ENCODE measurements around the gene CRIP1. TPM values are rescaled to one million over a fixed set of nuclear protein-coding genes. Genes with fewer than 3 reads are reported as not detected.

The CRIP1 gene
- total RNA-seq, 1 donor from 2014 or later = 185 TPM

GRCh38 chr14:105467942-105468471 is 18.7 kb upstream of the CRIP1 start:
- no peak overlapping the region for H3K27ac Mint-ChIP-seq
- no peaks in the 10 kb centered on the region for H3K27me3 Mint-ChIP-seq (ENCODE audit: low read depth)
- no peak overlapping the region for H3K4me3 Mint-ChIP-seq (ENCODE audit: low read depth)
- no peak for DNase-seq (ENCODE audit: low spot score)
- intact Hi-C loops (cut with micrococcal nuclease) = no loop called here
- H3K9me3 Mint-ChIP-seq = no peaks in the 10 kb centered on the region
- no peaks in the 10 kb centered on the region for H3K4me1 Mint-ChIP-seq (ENCODE audit: low read depth)
- peaks cover 3% of the 10 kb centered on the region for H3K36me3 Mint-ChIP-seq (ENCODE audit: low read depth)

DNA sequence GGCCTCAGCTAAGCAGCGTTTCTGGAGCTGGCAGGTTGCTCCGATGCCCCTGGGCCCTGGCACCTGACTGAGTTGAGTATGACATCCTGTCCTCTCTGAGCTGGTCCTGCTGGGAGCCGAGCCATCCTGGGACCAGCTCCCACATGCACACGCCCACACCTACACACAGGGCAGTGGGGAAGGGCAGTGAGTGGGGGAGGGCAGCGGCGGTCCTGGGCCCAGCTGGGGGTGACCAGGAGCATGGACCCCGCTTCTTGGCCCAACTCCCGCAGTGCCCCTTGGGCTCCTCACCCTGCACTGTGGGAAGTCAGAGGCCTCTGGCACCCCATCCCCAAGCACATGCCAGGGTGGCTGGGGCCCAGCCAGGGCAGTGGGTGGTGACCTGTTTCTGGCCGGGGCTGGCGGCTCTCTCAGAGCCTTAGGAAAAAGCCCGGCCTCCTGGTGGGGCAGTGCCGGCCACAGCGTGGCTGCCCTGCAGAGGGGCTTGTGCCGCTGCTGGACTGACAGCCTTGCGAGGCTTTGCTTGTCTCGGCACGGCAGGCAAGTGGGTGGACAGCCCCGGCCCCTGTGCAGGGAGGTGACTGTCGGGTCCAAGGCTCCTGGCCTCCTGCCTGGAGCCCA is 18.0 kb upstream of the CRIP1 start:
- no peak for DNase-seq (ENCODE audit: low spot score)
- no peaks in the 10 kb centered on the region for H3K4me1 Mint-ChIP-seq (ENCODE audit: low read depth)
- H3K9me3 Mint-ChIP-seq = no peaks in the 10 kb centered on the region
- H3K36me3 Mint-ChIP-seq (ENCODE audit: low read depth) = peaks cover 3% of the 10 kb centered on the region
- no peaks in the 10 kb centered on the region for H3K27me3 Mint-ChIP-seq (ENCODE audit: low read depth)
- H3K27ac Mint-ChIP-seq = no peak overlapping the region
- H3K4me3 Mint-ChIP-seq (ENCODE audit: low read depth) = no peak overlapping the region
- intact Hi-C loops (cut with micrococcal nuclease) = no loop called here

GRCh38 chr14:105469456-105470349 is 17.0 kb upstream of the CRIP1 start:
- Mint-ChIP-seq H3K36me3 (ENCODE audit: low read depth) (peaks cover 3% of the 10 kb centered on the region), H3K27ac (no peak overlapping the region), H3K4me1 (ENCODE audit: low read depth) (no peaks in the 10 kb centered on the region), H3K9me3 (no peaks in the 10 kb centered on the region), H3K27me3 (ENCODE audit: low read depth) (no peaks in the 10 kb centered on the region), H3K4me3 (ENCODE audit: low read depth) (no peak overlapping the region)
- DNase-seq (ENCODE audit: low spot score) = no peak
- intact Hi-C loops (cut with micrococcal nuclease) = no loop called here

GRCh38 chr14:105470350-105471296 is 16.1 kb upstream of the CRIP1 start:
- no peak overlapping the region for H3K4me3 Mint-ChIP-seq (ENCODE audit: low read depth)
- H3K36me3 Mint-ChIP-seq (ENCODE audit: low read depth) = no peaks in the 10 kb centered on the region
- intact Hi-C loops (cut with micrococcal nuclease) = no loop called here
- no peak overlapping the region for H3K27ac Mint-ChIP-seq
- no peaks in the 10 kb centered on the region for H3K9me3 Mint-ChIP-seq
- no peak for DNase-seq (ENCODE audit: low spot score)
- no peaks in the 10 kb centered on the region for H3K4me1 Mint-ChIP-seq (ENCODE audit: low read depth)
- peaks cover 3% of the 10 kb centered on the region for H3K27me3 Mint-ChIP-seq (ENCODE audit: low read depth)

DNA sequence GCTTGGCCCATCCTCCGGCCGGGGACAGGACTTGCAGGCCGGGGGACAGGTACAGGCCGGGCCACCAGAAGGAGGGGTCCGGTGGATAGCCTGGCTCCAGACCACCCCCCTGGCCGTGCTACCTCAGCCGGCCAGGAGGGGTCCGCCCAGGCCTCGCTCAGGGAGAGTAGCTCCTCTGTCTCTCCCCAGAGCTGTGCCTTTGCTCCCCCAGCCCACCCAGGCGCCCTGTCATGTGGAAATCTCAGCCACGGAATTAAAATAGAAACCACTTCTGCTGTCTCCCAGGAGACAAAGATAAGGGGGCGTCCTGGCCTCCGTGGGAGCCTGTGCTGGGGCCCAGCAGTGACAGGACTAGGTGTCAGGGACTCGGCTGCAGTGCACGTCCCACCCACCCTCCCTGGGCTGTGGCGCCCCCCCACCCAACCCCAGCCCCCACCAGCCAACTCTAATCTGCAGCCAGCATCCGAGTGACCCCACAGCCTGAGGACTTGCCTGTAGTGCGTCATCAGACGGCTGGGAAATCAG is 15.3 kb upstream of the CRIP1 start:
- Mint-ChIP-seq H3K4me3 (ENCODE audit: low read depth) (no peak overlapping the region), H3K4me1 (ENCODE audit: low read depth) (no peaks in the 10 kb centered on the region), H3K9me3 (no peaks in the 10 kb centered on the region), H3K36me3 (ENCODE audit: low read depth) (no peaks in the 10 kb centered on the region), H3K27me3 (ENCODE audit: low read depth) (peaks cover 10% of the 10 kb centered on the region), H3K27ac (no peak overlapping the region)
- no peak for DNase-seq (ENCODE audit: low spot score)
- intact Hi-C loops (cut with micrococcal nuclease) = no loop called here

DNA sequence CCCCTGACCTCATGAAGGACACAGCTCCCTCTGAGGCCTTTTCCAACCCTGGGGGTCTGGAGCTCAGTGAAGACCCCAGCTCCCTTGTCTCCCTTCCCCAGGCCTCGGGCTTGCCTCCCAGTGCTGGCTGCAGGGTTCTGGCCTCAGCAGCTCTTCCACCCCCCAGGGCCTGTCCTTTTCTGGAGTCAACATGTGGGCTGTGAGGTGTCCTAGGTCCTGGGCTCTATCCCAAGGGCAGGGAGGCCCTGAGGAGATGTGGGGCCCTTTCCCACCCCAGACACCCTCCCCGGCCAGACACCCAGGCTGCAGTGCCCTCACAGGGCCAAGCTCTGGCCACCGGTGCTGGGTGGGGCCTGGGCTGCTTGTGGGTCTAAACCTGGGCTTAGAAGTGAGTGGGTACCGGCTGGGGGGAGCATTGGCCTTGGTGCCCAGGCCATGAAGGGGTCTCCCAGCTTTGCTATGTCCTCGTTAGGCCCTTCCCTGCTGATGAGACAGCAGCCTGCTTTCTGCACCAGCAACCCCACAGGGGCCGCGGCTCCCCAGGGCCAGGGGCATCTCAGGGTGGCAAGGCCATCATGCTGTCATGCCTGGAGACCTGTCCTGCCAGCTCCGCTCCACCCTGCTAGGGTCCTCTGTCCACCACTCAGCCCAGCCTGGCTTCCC is 14.7 kb upstream of the CRIP1 start:
- Mint-ChIP-seq H3K27ac (no peak overlapping the region), H3K27me3 (ENCODE audit: low read depth) (peaks cover 14% of the 10 kb centered on the region), H3K4me3 (ENCODE audit: low read depth) (no peak overlapping the region), H3K9me3 (no peaks in the 10 kb centered on the region), H3K4me1 (ENCODE audit: low read depth) (no peaks in the 10 kb centered on the region), H3K36me3 (ENCODE audit: low read depth) (no peaks in the 10 kb centered on the region)
- DNase-seq (ENCODE audit: low spot score) = no peak
- intact Hi-C loops (cut with micrococcal nuclease) = no loop called here

DNA sequence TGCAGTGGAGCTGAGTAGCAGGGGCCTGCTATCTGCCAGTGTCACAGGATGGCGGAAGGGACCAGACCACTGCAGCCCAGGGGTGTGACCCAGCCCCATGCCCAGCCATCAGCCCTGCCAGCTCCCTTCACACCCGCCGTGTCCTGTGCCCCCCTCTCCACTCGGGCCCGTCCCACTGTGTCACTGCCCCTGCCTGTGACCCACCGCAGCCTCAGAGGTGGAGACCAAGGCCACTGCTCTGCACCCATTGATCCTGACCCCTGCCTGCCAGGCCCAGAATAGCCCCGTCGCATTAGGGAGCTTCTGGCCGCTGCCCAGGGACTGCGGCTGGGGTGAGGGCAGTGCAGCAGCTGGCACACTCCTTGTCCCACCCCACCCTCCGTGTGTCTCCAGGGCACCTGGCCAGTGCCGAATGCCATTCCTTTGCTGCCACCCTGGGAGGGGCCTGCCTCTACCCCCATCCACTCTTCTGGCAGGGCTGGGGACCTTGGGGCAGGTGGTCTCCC is 14.1 kb upstream of the CRIP1 start:
- no peak for DNase-seq (ENCODE audit: low spot score)
- Mint-ChIP-seq H3K36me3 (ENCODE audit: low read depth) (peaks cover 5% of the 10 kb centered on the region), H3K4me1 (ENCODE audit: low read depth) (peaks cover 3% of the 10 kb centered on the region), H3K9me3 (no peaks in the 10 kb centered on the region), H3K27ac (no peak overlapping the region), H3K27me3 (ENCODE audit: low read depth) (peaks cover 20% of the 10 kb centered on the region), H3K4me3 (ENCODE audit: low read depth) (no peak overlapping the region)
- intact Hi-C loops (cut with micrococcal nuclease) = no loop called here

DNA sequence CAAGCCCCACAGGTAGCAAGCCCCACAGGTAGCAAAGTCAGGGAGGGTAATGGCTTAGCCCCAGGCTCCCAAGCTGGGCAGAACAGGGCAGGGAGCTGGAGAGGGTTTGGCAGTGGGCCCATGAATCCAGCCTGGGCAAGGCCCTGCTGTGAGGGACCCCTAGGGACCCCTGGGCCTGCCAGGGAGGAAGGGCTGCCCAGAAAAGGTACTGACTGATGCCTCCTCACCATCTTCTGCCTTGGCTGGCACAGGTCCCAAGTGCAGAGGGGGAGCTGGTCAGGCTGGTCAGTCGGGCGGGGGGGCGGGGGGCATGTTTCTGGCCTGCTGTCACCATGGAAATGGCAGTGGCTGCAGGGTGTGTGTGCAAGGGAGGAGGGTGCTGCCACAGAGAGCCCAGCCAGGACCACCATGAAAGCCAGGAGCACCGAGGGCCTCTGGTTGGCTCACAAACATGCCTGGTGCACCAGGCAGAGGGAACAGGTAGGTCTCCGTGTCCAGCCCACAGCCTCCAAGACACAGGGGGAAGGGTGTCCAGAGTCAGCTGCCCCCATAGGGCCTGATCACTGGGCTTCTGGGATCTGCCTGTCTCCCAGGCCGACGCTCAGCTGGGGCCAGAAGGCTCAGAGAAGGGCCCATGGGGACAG is 13.5 kb upstream of the CRIP1 start:
- DNase-seq (ENCODE audit: low spot score) = no peak
- Mint-ChIP-seq H3K27me3 (ENCODE audit: low read depth) (peaks cover 21% of the 10 kb centered on the region), H3K36me3 (ENCODE audit: low read depth) (peaks cover 5% of the 10 kb centered on the region), H3K4me3 (ENCODE audit: low read depth) (peak overlapping the region; percentile 21), H3K4me1 (ENCODE audit: low read depth) (peaks cover 3% of the 10 kb centered on the region), H3K27ac (no peak overlapping the region), H3K9me3 (no peaks in the 10 kb centered on the region)
- intact Hi-C loops (cut with micrococcal nuclease) = no loop called here

- Mint-ChIP-seq H3K27me3 (ENCODE audit: low read depth) (peaks cover 21% of the 10 kb centered on the region), H3K4me3 (ENCODE audit: low read depth) (peak overlapping the region; percentile 47), H3K27ac (no peak overlapping the region), H3K9me3 (no peaks in the 10 kb centered on the region), H3K36me3 (ENCODE audit: low read depth) (peaks cover 5% of the 10 kb centered on the region), H3K4me1 (ENCODE audit: low read depth) (peaks cover 3% of the 10 kb centered on the region)
- intact Hi-C loops (cut with micrococcal nuclease) = loop anchor here (2.0 kb wide), 1 partner anchor 17 kb away; the partner anchor contains the start of gene TEDC1
- DNase-seq (ENCODE audit: low spot score) = peak; percentile 62
Measured at GRCh38 chr14:105473677-105474482, 12.8 kb upstream of the CRIP1 start.

DNA sequence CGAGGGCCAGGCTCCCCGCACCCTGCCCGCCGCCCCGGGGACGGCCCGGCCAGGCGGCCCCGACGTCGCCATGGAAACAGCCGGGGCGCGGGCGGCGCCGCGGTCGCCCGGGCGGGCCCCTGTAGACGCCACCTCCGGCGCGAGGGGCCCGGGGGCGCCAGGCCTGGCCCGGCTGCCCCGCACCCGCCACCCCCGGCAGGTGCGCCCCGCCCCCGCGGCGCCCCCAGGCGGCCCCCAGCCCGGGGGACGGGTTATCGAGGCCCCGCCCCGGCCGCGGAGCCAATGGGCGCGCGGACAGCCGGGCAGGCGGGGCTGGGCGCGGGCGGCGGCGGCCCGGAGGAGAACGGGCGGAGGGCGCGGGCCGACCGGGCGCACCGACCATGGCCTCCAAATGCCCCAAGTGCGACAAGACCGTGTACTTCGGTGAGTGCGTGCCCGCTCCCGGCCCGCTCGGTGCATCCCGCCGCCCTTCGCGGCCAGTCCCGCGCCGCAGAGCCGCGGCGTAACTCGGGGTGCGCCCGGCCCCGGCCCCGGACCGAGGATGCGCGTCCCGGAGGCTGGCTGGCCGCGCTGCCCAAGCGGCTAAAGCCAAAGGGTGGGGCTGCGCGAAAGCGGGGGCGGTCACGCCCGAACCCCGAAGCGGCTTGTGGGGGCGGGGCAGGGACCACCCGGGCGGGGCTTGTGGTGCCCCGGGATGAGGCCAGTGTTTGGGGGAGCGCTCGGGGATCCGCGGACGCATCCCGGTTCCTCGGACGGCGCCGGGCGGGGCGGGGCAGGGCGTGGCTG is 12.0 kb upstream of the CRIP1 start, which contains the start of gene CRIP2:
Gene CRIP2, plus strand, starts transcription at position 339 of the 786 bp plus-strand sequence. Its CDS starts 42 bp downstream, at position 381.
- no peaks in the 10 kb centered on the region for H3K9me3 Mint-ChIP-seq
- peaks cover 25% of the 10 kb centered on the region for H3K27me3 Mint-ChIP-seq (ENCODE audit: low read depth)
- H3K27ac Mint-ChIP-seq = no peak within 1 kb of the TSS
- peak within 1 kb of the TSS; percentile 47 for H3K4me3 Mint-ChIP-seq (ENCODE audit: low read depth)
- peaks cover 4% of the 10 kb centered on the region for H3K4me1 Mint-ChIP-seq (ENCODE audit: low read depth)
- peaks cover 5% of the 10 kb centered on the region for H3K36me3 Mint-ChIP-seq (ENCODE audit: low read depth)
- intact Hi-C loops (cut with micrococcal nuclease) = loop anchor here (2.0 kb wide), 1 partner anchor 16 kb away; the partner anchor contains the start of gene TEDC1
- no peak for DNase-seq (ENCODE audit: low spot score)

Measured in activated T-helper 2 cell treated with anti-CD3 and anti-CD28 coated beads, Interferon-gamma antibody, Interleukin-2, Interleukin-4, amounts not matched to agents 10 μg/mL and 5 μg/mL and 100 μg/mL, durations not matched to agents 14 hours and 24 hours and 36 hours (primary cell).